ENCODE data around the gene MEX3A. TPM values are rescaled to one million over a fixed set of nuclear protein-coding genes. Genes with fewer than 3 reads are reported as not detected.

Gene MEX3A
- total and polyA plus RNA-seq, 10 donors, result 0.11 to 0.76 (median 0.30) TPM

- Histone ChIP-seq H3K27me3 (replicated peaks in 1 of 7) (peaks cover 0 to 62% (median 6%) of the 10 kb centered on the region in 7 donors), H3K36me3 (no peaks in the 10 kb centered on the region), H3K9me3 (no peaks in the 10 kb centered on the region), H3K4me3 (peak overlapping the region; percentile 58 to 97 (median 82)), H3K4me1 (peaks cover 28 to 83% (median 60%) of the 10 kb centered on the region in 6 donors), H3K27ac (peak overlapping the region; percentile 74 to 92 (median 86))
- DNase-seq, result no peak
- intact Hi-C loops (cut with DNase I; ENCODE audit: low total_unique reads), result no loop called here
- TF ChIP-seq POLR2AphosphoS5 (IDR thresholded peaks at IDR 0.05) (peak; percentile 80 to 86 (median 80)), POLR2A (IDR thresholded peaks at IDR 0.05) (no peak)
- 5 to 21% (median 17%) methylated on average over 10 to 19 of the region's 19 CpGs for WGBS, 5 donors
Measured at GRCh38 chr1:156115514-156116374, 33.5 kb upstream of the MEX3A start.

DNA sequence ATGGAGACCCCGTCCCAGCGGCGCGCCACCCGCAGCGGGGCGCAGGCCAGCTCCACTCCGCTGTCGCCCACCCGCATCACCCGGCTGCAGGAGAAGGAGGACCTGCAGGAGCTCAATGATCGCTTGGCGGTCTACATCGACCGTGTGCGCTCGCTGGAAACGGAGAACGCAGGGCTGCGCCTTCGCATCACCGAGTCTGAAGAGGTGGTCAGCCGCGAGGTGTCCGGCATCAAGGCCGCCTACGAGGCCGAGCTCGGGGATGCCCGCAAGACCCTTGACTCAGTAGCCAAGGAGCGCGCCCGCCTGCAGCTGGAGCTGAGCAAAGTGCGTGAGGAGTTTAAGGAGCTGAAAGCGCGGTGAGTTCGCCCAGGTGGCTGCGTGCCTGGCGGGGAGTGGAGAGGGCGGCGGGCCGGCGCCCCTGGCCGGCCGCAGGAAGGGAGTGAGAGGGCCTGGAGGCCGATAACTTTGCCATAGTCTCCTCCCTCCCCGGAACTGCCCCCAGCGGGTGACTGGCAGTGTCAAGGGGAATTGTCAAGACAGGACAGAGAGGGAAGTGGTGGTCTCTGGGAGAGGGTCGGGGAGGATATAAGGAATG, 32.8 kb upstream of the MEX3A start:
- H3K36me3 ChIP-seq, result no peaks in the 10 kb centered on the region
- WGBS, 5 donors, result 0 to 3% (median 1%) methylated on average over 30 to 49 of the region's 49 CpGs
- H3K4me3 ChIP-seq, result peak overlapping the region; percentile 58 to 97 (median 82)
- H3K27ac ChIP-seq, result peak overlapping the region; percentile 74 to 92 (median 86)
- intact Hi-C loops (cut with DNase I; ENCODE audit: low total_unique reads), result no loop called here
- TF ChIP-seq, protein P1, sequence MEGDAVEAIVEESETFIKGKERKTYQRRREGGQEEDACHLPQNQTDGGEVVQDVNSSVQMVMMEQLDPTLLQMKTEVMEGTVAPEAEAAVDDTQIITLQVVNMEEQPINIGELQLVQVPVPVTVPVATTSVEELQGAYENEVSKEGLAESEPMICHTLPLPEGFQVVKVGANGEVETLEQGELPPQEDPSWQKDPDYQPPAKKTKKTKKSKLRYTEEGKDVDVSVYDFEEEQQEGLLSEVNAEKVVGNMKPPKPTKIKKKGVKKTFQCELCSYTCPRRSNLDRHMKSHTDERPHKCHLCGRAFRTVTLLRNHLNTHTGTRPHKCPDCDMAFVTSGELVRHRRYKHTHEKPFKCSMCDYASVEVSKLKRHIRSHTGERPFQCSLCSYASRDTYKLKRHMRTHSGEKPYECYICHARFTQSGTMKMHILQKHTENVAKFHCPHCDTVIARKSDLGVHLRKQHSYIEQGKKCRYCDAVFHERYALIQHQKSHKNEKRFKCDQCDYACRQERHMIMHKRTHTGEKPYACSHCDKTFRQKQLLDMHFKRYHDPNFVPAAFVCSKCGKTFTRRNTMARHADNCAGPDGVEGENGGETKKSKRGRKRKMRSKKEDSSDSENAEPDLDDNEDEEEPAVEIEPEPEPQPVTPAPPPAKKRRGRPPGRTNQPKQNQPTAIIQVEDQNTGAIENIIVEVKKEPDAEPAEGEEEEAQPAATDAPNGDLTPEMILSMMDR (IDR thresholded peaks at IDR 0.05 in 8 of 11, conservative IDR thresholded peaks at IDR 0.05 in 3 of 11), result no peak
- no peak for TF ChIP-seq POLR2AphosphoS5 (IDR thresholded peaks at IDR 0.05)
- no peak for TF ChIP-seq POLR2A (IDR thresholded peaks at IDR 0.05)
- H3K4me1 ChIP-seq, result peaks cover 20 to 76% (median 53%) of the 10 kb centered on the region in 6 donors
- H3K9me3 ChIP-seq, result no peaks in the 10 kb centered on the region
- peaks cover 0 to 62% (median 6%) of the 10 kb centered on the region in 7 donors for H3K27me3 ChIP-seq (replicated peaks in 1 of 7)
- no peak for DNase-seq

DNA sequence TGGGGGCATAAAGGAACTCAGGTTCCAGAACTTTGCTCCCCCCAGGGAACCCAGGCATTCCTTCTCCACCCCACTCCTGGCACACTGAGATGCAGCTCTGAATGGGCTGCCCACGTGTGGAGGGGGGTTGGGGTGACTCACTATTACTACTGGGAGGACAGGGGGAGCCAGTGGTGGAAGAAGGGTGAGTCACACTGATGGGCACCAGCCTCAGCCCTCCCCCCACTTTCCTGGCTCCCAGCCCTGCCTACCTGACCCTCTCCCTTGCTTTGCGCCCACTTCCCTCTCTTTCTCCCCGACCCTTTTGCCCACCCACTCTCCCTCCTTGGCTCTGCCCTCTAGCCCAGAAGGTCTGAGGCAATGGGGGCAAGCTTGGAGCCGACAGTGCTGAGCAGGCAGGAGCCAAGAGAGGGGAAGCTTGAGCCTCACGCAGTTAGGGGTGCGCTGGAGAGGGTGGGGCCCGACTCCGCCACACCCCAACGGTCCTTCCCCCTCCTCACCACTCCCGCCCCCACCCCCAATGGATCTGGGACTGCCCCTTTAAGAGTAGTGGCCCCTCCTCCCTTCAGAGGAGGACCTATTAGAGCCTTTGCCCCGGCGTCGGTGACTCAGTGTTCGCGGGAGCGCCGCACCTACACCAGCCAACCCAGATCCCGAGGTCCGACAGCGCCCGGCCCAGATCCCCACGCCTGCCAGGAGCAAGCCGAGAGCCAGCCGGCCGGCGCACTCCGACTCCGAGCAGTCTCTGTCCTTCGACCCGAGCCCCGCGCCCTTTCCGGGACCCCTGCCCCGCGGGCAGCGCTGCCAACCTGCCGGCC, 32.0 kb upstream of the MEX3A start, which contains the start of gene LMNA:
TSS of gene LMNA (plus strand) at position 611 of the 818 bp plus-strand sequence. CDS start 208 bp downstream, outside the sequence.
- 0 to 5% (median 1%) methylated on average over 10 to 37 of the region's 37 CpGs for WGBS, 5 donors
- DNase-seq, result peak; percentile 87
- intact Hi-C loops (cut with DNase I; ENCODE audit: low total_unique reads), result no loop called here

More for the DNA sequence above, 32.0 kb upstream of the MEX3A start, which contains the start of gene LMNA:
- no peaks in the 10 kb centered on the region for H3K9me3 ChIP-seq
- no peaks in the 10 kb centered on the region for H3K36me3 ChIP-seq
- peak within 1 kb of the TSS; percentile 74 to 92 (median 86) for H3K27ac ChIP-seq
- peak within 1 kb of the TSS; percentile 58 to 97 (median 82) for H3K4me3 ChIP-seq
- peaks cover 13 to 69% (median 46%) of the 10 kb centered on the region in 6 donors for H3K4me1 ChIP-seq
- TF ChIP-seq POLR2A (IDR thresholded peaks at IDR 0.05) (peak in 1 of 3 donors; percentile 86), POLR2AphosphoS5 (IDR thresholded peaks at IDR 0.05) (peak; percentile 94 to 98 (median 96))
- TF ChIP-seq, protein P1 (IDR thresholded peaks at IDR 0.05 in 8 of 11, conservative IDR thresholded peaks at IDR 0.05 in 3 of 11), result no peak
- H3K27me3 ChIP-seq (replicated peaks in 1 of 7), result peaks cover 0 to 62% (median 6%) of the 10 kb centered on the region in 7 donors
